ENCODE results near the gene ALMS1. TPM values are rescaled to one million over a fixed set of nuclear protein-coding genes. Genes with fewer than 3 reads are reported as not detected.

ALMS1 gene
- total and polyA plus RNA-seq, 9 of the 15 experiments (the other 6 are each of a cell fraction or from before 2014, with no cell fraction given) = 1.4 to 26.3 (median 13.6) TPM

GRCh38 chr2:73610111-73610510 is 224.5 kb downstream of the ALMS1 start:
- intact Hi-C loops (cut with micrococcal nuclease) (no loop called here), in situ Hi-C loops (cut with MboI) (no loop called here)
- FAIRE-seq = no peak
- H2AFZ ChIP-seq (ENCODE audit: low read depth, low read length) = no peak overlapping the region
- no peaks in the 10 kb centered on the region for H3K79me2 ChIP-seq (ENCODE audit: control insufficient read depth, insufficient read depth, low read length)
- H3K9me1 ChIP-seq (ENCODE audit: control insufficient read depth, insufficient read depth, low read length) = no peaks in the 10 kb centered on the region
- H4K20me1 ChIP-seq (replicated peaks; ENCODE audit: control insufficient read depth, insufficient read depth, low read length) = peaks cover 3% of the 10 kb centered on the region; the same call in 1 of the 2 replicates
- ATAC-seq = no peak
- H3K4me3 ChIP-seq = no peak overlapping the region
- no peak overlapping the region for H3K27ac ChIP-seq (ENCODE audit: extremely low read depth, low read depth, low read length)
- H3K9ac ChIP-seq (ENCODE audit: insufficient read depth in 1 of 2, low read depth in 2 of 2, low read length in 2 of 2) = no peak overlapping the region
- H3K9me3 ChIP-seq (replicated peaks; ENCODE audit: control insufficient read depth, insufficient read depth, low read depth, low read length) = no peaks in the 10 kb centered on the region
- 11% methylated on average over 3 of the region's 3 CpGs for WGBS (ENCODE audit: insufficient coverage, low coverage, missing lambda C conversion rate)
- DNase-seq (ENCODE audit: extremely low read depth in 1 of 4, low spot score in 3 of 4) = no peak
- no peak for TF ChIP-seq FUS (optimal IDR thresholded peaks at IDR 0.05; ENCODE audit: low read depth, low read length)
- no peak for TF ChIP-seq EWSR1 (IDR thresholded peaks at IDR 0.05; ENCODE audit: borderline replicate concordance, low read depth, partially characterized antibody)
- no peak for TF ChIP-seq PML (IDR thresholded peaks at IDR 0.05; ENCODE audit: low read length)
- TF ChIP-seq STAT5B (CRISPR knock-in tag; IDR thresholded peaks at IDR 0.05) = no peak
- no peak for TF ChIP-seq MLX (CRISPR knock-in tag; conservative IDR thresholded peaks at IDR 0.05)
- H3K36me3 ChIP-seq (ENCODE audit: control insufficient read depth, insufficient read depth, low read length) = no peaks in the 10 kb centered on the region
- no peak overlapping the region for H3K4me2 ChIP-seq (ENCODE audit: insufficient read depth, low read length)
- POLR2A ChIA-PET = interaction anchor here (1.2 kb wide), 1 partner anchor 10 kb away, joined by 3 read pairs; no protein-coding TSS in a partner anchor
- BruUV-seq (replicated peaks) = no TSS peak
- CTCF ChIA-PET (ENCODE audit: low intra/inter-chr PET ratio) = no interaction called here
- H3K4me1 ChIP-seq (replicated peaks in 1 of 2; ENCODE audit: control insufficient read depth in 2 of 2, insufficient read depth in 2 of 2, low read length in 2 of 2) = no peaks in the 10 kb centered on the region
- H3K27me3 ChIP-seq (ENCODE audit: control insufficient read depth in 2 of 2, insufficient read depth in 2 of 2, low read length in 2 of 2) = peaks cover 6 to 19% of the 10 kb centered on the region in 2 experiments; a peak in 3 of 5 replicates

GRCh38 chr2:73611193-73611592 is 225.6 kb downstream of the ALMS1 start:
- Histone ChIP-seq H3K27me3 (ENCODE audit: control insufficient read depth in 2 of 2, insufficient read depth in 2 of 2, low read length in 2 of 2) (peaks cover 7 to 19% of the 10 kb centered on the region in 2 experiments; a peak in 4 of 5 replicates), H3K79me2 (ENCODE audit: control insufficient read depth, insufficient read depth, low read length) (no peaks in the 10 kb centered on the region), H3K36me3 (ENCODE audit: control insufficient read depth, insufficient read depth, low read length) (no peaks in the 10 kb centered on the region), H3K4me3 (no peak overlapping the region), H4K20me1 (replicated peaks; ENCODE audit: control insufficient read depth, insufficient read depth, low read length) (peaks cover 3% of the 10 kb centered on the region; the same call in 1 of the 2 replicates), H3K9ac (ENCODE audit: insufficient read depth in 1 of 2, low read depth in 2 of 2, low read length in 2 of 2) (no peak overlapping the region), H2AFZ (ENCODE audit: low read depth, low read length) (no peak overlapping the region), H3K4me2 (ENCODE audit: insufficient read depth, low read length) (no peak overlapping the region), H3K9me1 (ENCODE audit: control insufficient read depth, insufficient read depth, low read length) (no peaks in the 10 kb centered on the region), H3K4me1 (replicated peaks in 1 of 2; ENCODE audit: control insufficient read depth in 2 of 2, insufficient read depth in 2 of 2, low read length in 2 of 2) (no peaks in the 10 kb centered on the region), H3K27ac (ENCODE audit: extremely low read depth, low read depth, low read length) (no peak overlapping the region), H3K9me3 (replicated peaks; ENCODE audit: control insufficient read depth, insufficient read depth, low read depth, low read length) (no peaks in the 10 kb centered on the region)
- ChIA-PET CTCF (ENCODE audit: low intra/inter-chr PET ratio) (no interaction called here), POLR2A (no interaction called here)
- intact Hi-C loops (cut with micrococcal nuclease) (no loop called here), in situ Hi-C loops (cut with MboI) (no loop called here)
- no peak for ATAC-seq
- FAIRE-seq = no peak
- DNase-seq (ENCODE audit: extremely low read depth in 1 of 4, low spot score in 3 of 4) = no peak
- no TSS peak for BruUV-seq (replicated peaks)
- 18% methylated on average over 4 of the region's 4 CpGs for WGBS (ENCODE audit: insufficient coverage, low coverage, missing lambda C conversion rate)
- TF ChIP-seq RAD21 (CRISPR knock-in tag; conservative IDR thresholded peaks at IDR 0.05 in 1 of 2, IDR thresholded peaks at IDR 0.05 in 1 of 2) = no peak
- TF ChIP-seq GABPB2 (CRISPR knock-in tag; conservative IDR thresholded peaks at IDR 0.05) = no peak
- no peak for TF ChIP-seq THRB (CRISPR knock-in tag; conservative IDR thresholded peaks at IDR 0.05)
- no peak for TF ChIP-seq GMEB1 (CRISPR knock-in tag; IDR thresholded peaks at IDR 0.05)
- TF ChIP-seq CBX2 (IDR thresholded peaks at IDR 0.05; ENCODE audit: insufficient read depth, low read length, poor library complexity, severe bottlenecking) = no peak
- TF ChIP-seq GABPB1 (CRISPR knock-in tag; IDR thresholded peaks at IDR 0.05) = no peak
- no peak for TF ChIP-seq SRSF3 (IDR thresholded peaks at IDR 0.05; ENCODE audit: insufficient read depth, low read length)
- no peak for TF ChIP-seq PRMT5 (CRISPR knock-in tag; IDR thresholded peaks at IDR 0.05)

Data from K562 (cell line).